Measurements from ENCODE around the gene NEURL1.

Gene NEURL1

GRCh38 chr10:103633846-103634245, 140.3 kb downstream of the NEURL1 start:
- no peak for DNase-seq (ENCODE audit: low read depth)
- TF ChIP-seq MYC (IDR thresholded peaks at IDR 0.05; ENCODE audit: low read depth, low read length) (no peak), MAX (IDR thresholded peaks at IDR 0.05; ENCODE audit: low read depth, low read length) (no peak), CTCF (IDR thresholded peaks at IDR 0.05; ENCODE audit: low read depth, low read length) (no peak), POLR2A (IDR thresholded peaks at IDR 0.05; ENCODE audit: extremely low read depth, insufficient read length) (no peak)
- no peak overlapping the region for H3K4me3 ChIP-seq (ENCODE audit: low read depth, low read length)

- H3K4me3 ChIP-seq (ENCODE audit: low read depth, low read length) = no peak overlapping the region
- TF ChIP-seq MYC (IDR thresholded peaks at IDR 0.05; ENCODE audit: low read depth, low read length) (no peak), POLR2A (IDR thresholded peaks at IDR 0.05; ENCODE audit: extremely low read depth, insufficient read length) (no peak), CTCF (IDR thresholded peaks at IDR 0.05; ENCODE audit: low read depth, low read length) (no peak), MAX (IDR thresholded peaks at IDR 0.05; ENCODE audit: low read depth, low read length) (no peak)
- no peak for DNase-seq (ENCODE audit: low read depth)
These were observed 142.1 kb downstream of the NEURL1 start for GRCh38 chr10:103635580-103635979.

- no peak overlapping the region for H3K4me3 ChIP-seq (ENCODE audit: low read depth, low read length)
These were observed 143.0 kb downstream of the NEURL1 start for GRCh38 chr10:103636492-103636891.

GRCh38 chr10:103637011-103637410, 143.5 kb downstream of the NEURL1 start:
- no peak overlapping the region for H3K4me3 ChIP-seq (ENCODE audit: low read depth, low read length)
- TF ChIP-seq MYC (IDR thresholded peaks at IDR 0.05; ENCODE audit: low read depth, low read length) (no peak), CTCF (IDR thresholded peaks at IDR 0.05; ENCODE audit: low read depth, low read length) (no peak), MAX (IDR thresholded peaks at IDR 0.05; ENCODE audit: low read depth, low read length) (no peak)
- no peak for DNase-seq (ENCODE audit: low read depth)

More at GRCh38 chr10:103636492-103636891, 143.0 kb downstream of the NEURL1 start:
- TF ChIP-seq MYC (IDR thresholded peaks at IDR 0.05; ENCODE audit: low read depth, low read length) = no peak
- TF ChIP-seq MAX (IDR thresholded peaks at IDR 0.05; ENCODE audit: low read depth, low read length) = no peak
- no peak for TF ChIP-seq POLR2A (IDR thresholded peaks at IDR 0.05; ENCODE audit: extremely low read depth, insufficient read length)
- TF ChIP-seq CTCF (IDR thresholded peaks at IDR 0.05; ENCODE audit: low read depth, low read length) = no peak
- DNase-seq (ENCODE audit: low read depth) = no peak

- no peak for DNase-seq (ENCODE audit: low read depth)
- TF ChIP-seq POLR2A (IDR thresholded peaks at IDR 0.05; ENCODE audit: extremely low read depth, insufficient read length) (no peak), MAX (IDR thresholded peaks at IDR 0.05; ENCODE audit: low read depth, low read length) (no peak), MYC (IDR thresholded peaks at IDR 0.05; ENCODE audit: low read depth, low read length) (no peak), CTCF (IDR thresholded peaks at IDR 0.05; ENCODE audit: low read depth, low read length) (no peak)
- no peak overlapping the region for H3K4me3 ChIP-seq (ENCODE audit: low read depth, low read length)
These were observed 144.5 kb downstream of the NEURL1 start for GRCh38 chr10:103637927-103638557.

All from NB4 (cell line).